ENCODE data around the gene SUZ12.
"Not testable (repeated sequence)": the region's sequence is repeated elsewhere in the genome, so short reads cannot be mapped to it uniquely, and the experiment has no call there.

SUZ12 gene

DNA sequence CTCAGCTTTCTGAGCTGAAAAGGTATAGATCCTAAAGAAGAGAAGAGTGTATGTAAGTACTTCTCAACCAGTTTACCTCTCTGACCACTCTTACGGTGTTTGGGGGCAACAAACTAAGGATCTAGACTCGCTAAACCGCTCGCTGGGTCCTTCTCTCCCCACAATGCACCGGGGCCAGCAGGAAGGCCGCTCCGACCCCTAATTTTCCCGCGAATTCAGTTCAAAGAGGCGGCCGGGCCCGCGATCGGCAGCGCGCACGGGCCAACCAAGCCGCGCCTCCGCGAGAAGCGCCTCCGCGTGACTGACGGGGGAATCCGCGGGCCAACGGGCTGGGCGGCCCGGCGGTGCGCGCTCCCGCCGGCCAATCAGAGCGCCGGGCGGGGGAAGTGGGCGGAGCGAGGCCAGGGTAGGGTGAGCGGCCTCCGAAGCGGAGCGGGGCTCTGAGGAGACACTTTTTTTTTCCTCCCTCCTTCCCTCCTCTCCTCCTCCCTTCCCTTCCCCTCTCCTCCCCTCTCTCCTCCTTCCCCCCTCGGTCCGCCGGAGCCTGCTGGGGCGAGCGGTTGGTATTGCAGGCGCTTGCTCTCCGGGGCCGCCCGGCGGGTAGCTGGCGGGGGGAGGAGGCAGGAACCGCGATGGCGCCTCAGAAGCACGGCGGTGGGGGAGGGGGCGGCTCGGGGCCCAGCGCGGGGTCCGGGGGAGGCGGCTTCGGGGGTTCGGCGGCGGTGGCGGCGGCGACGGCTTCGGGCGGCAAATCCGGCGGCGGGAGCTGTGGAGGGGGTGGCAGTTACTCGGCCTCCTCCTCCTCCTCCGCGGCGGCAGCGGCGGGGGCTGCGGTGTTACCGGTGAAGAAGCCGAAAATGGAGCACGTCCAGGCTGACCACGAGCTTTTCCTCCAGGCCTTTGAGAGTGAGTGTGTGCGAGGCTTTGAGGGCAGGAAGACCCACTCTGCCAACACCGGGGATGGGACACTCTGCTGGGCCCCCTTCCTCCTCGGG, at the start of gene SUZ12:
Gene SUZ12 (plus strand): TSS at position 393 of the 995 bp plus-strand sequence. CDS start 240 bp downstream, at position 633.
- DNase-seq (ENCODE audit: low read depth in 2 of 2), result peak; percentile 68 to 75

DNA sequence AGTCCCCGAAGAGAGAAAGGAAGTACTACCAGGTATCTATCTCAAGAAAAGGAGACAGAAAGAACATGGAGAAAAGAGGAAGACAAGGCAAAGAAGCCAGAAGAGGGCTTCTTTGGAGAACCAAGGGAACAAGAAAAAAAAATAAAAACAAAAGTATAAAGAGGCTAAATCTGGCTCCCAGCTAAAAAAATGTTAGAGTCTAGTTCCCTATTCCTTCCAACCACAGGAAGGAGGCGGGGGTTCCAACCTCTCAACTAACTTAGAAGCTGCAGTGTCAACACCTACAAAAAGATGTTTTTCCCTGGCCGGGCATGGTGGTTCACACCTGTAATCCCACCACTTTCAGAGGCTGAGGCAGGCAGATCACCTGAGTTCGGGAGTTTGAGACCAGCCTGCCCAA, 48.7 kb upstream of the SUZ12 start:
- no peak for DNase-seq (ENCODE audit: low read depth in 2 of 2)

DNA sequence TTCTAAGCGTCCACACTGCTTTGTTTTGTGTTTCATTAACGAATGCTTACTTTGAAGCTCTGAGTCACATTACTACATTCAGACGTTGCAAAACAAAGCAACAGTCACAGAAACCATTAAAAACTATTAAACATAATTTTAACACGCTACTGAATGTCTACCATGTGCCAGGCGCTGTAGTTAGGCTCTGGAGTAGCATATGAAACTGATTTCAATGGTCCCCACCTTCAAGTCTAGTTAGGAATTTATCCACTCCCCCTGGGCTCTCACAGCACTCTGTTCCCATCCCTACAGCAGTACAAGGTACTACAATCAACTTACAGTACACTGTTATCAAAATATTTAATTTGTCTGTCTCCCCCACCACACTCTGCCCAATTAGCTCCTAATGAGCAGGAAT, 35.9 kb upstream of the SUZ12 start:
- DNase-seq (ENCODE audit: low read depth in 2 of 2), result no peak

DNA sequence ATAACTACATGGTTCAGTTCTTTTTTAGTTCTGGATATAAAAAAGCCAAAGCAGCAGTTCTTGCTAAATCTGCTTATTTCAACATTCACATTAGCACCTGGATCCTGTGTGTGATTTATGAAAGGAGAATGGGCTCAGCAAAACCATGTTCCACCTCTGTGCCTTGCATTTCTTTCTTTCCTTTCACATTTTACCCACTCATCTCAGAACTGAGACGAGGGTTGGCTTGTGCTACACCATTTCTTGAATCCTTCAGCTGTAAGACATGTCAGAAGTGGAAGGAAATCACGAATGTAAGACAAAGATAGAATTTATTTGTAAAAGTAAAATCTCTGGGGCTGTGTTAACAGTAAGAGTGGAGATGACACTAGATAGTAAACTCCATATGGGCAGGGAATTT, 34.1 kb upstream of the SUZ12 start:
- no peak for DNase-seq (ENCODE audit: low read depth in 2 of 2)

DNA sequence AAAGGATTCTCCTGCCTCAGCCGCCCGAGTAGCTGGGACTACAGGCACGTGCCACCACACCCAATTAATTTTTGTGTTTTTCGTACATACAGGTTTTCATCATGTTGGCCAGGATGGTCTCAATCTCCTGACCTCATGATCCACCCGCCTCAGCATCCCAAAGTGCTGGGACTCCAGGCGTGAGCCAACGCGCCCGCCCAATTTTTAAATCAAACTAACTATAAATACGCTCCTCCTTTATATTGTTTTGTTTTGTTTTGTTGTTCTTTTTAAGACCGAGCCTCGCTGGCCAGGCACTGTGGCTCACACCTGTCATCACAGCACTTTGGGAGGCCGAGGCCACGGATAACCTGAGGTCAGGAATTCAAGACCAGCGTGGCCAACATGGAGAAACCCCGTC, 33.4 kb upstream of the SUZ12 start:
- no peak for DNase-seq (ENCODE audit: low read depth in 2 of 2)

DNA sequence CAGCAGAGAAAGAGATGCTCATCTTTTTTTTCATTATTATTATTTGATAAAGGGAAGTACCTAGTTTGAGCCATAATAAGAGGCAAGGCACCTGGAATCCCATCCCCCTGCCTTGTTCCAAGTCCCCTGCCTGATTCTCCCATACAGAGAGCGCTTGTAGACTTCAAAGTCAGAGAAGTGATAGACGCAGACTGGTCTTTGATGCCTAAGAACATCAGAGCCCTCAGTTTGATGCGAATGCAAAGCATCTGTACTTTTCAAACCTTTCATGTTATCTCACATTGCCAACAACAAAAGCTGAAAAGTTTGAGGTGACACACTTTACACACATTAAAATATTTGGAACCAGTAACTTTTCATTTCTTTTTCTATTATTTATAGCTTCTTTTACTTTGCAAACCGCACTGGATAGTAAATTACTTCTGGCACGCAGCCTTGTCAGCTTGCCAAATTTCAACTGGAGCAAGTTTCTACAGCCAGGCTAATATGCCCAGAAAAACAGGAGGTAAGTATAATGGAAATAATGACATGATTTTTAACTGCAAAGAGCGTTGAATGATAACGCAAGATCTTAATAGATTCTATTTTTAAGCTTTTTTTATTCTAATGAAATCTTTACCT, 29.4 kb upstream of the SUZ12 start:
- no peak for DNase-seq (ENCODE audit: low read depth in 2 of 2)

DNA sequence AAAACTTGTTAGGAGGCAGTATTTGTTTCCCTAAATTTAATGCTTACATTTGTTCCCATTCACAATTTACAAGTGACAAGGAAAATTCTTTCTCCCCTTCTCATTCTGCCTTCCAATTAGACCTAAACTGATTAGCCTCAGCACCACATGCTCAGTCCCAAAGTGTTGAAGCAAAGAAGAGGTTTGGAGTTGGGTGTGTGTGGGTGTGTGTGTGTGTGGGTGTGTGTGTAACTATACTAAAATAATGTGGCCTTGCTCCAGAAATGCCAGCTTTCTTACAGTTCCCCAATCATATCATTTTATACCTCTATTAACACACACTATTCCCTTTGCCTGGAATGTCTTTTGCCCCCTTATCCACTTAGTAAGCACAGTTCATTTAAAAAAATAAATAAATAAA, 28.4 kb upstream of the SUZ12 start:
- DNase-seq (ENCODE audit: low read depth in 2 of 2), result no peak

DNA sequence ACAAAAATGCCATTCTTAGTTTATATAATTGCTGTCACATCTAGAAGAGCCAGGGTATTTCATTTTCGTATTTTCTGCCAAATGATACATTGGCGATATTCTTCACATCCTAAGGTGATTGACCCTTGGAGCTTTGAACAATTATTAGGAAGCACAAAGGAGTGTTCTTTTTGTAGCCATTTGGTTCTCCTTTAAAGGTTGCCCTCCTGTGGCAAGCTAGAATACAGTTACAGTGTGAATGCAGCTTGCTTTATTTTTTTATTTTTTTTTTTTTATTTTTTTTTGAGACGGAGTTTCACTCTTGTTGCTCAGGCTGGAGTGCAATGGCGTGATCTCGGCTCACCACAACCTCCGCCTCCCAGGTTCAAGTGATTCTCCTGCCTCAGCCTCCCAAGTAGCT, 24.1 kb upstream of the SUZ12 start:
- not testable (repeated sequence) for DNase-seq (ENCODE audit: low read depth in 2 of 2)

DNA sequence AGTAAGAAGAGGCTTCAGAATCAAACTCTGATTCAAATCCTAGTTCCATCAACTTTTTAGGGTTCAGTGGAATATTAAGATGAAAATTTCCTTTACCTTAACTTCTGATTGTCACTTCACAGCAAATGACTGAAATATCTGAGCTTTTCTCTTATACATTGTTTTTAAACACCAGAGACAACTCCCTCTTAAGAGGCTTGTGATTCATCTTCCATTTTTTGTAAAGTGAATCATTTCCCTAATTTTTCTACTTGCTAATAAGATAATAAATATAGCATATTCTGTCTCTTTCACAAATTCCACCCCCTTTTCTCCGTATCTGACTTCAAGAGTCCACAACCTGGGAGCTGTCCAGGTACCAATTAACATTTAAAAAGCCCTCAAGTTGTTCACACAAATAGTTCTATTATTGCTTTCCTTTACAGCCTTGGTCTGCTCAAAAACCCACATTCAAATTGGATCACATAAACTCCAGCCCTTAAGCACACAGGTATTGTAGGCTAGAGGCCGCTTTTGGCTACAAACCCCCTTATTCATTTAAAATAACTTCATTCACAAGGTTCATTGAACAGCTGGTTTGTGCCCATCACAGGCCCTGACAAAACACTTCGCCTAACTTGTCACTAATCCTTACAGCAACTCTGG, 21.2 kb upstream of the SUZ12 start:
- no peak for DNase-seq (ENCODE audit: low read depth in 2 of 2)

DNA sequence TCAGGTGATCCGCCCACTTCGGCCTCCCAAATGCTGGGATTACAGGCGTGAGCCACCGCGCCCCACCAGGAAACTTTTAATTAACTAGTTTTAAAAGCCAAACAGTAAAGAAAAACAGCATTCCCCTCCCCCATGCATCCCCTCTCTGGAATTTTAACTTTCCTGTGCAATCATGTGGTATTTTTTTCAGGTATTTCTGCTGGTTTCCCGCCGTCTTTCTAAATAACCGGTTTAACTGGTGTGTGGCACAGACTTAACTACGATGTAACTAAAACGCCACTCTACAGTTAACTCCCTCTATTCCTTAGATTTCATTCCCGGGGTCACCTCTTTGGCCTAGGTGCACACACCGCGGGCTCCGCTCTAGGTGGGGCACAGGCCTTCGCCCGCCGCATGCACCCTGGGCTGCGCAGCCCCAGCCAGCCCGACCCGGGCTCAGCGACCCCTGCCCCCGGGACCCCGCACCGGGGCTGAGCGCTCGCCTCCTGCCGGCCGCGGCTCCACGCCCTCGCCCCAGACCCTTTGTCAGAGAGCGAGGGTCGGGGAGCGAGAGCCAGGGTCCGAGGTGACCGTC, 20.2 kb upstream of the SUZ12 start:
- no peak for DNase-seq (ENCODE audit: low read depth in 2 of 2)

DNA sequence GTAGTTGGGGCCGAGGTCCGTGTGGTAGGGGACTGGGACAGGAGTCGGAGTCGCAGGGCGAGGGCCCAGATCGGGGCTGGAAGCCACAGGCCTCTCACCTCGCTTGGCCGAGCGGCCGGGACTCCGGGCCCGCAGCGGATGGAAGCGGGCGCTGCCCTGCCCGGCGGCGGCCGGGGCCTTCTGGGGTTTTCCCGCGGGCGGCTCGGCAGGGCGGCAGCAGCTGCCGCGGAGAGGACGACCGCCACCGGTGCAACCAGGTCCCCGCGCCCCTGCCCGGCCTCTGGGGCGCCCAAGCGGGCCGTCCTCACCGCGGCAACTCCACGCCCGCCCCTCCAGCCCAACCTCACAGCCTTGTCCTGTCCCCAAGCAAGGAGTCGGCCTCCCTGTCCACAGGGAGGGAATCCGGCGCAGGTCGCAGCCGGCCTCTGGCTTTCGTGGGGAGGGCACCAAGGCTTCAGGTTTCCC, 19.7 kb upstream of the SUZ12 start:
- DNase-seq (ENCODE audit: low read depth in 2 of 2), result no peak

DNA sequence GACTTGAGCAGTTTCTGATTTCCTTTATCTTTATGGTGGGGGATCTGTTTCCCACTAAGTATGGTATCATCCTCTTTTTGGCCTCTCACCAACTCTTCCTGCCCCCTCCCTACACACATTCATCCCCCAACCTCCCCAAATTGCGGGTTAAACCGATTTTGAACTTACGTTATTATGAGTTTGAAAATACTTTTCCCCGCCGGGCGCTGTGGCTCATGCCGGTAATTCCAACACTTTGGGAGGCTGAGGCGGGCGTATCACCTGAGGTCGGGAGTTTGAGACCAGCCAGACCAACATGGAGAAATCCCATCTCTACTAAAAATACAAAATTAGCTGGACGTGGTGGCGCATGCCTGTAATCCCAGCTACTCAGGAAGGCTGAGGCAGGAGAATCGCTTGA, 19.1 kb upstream of the SUZ12 start:
- DNase-seq (ENCODE audit: low read depth in 2 of 2), result not testable (repeated sequence)

DNA sequence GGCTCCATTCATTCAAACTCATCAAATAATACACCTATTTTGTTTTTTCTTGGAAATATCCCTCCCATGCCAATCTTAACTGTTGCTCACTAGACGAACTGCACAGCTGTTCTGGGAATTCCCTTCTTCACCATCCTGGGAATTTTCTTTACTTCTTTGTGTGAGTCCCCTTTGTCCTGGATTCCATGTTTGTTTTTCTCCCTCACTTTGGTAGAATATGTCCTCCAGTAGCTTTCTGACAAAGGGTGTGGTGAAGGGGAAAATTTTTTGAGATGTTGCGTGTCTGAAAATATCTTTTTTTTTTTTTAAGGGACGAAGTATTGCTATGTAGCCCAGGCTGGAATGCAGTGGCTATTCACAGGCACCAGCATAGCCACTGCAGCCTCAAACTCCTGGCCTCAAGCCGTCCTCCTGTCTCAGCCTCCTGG, 18.1 kb upstream of the SUZ12 start:
- DNase-seq (ENCODE audit: low read depth in 2 of 2), result no peak

DNA sequence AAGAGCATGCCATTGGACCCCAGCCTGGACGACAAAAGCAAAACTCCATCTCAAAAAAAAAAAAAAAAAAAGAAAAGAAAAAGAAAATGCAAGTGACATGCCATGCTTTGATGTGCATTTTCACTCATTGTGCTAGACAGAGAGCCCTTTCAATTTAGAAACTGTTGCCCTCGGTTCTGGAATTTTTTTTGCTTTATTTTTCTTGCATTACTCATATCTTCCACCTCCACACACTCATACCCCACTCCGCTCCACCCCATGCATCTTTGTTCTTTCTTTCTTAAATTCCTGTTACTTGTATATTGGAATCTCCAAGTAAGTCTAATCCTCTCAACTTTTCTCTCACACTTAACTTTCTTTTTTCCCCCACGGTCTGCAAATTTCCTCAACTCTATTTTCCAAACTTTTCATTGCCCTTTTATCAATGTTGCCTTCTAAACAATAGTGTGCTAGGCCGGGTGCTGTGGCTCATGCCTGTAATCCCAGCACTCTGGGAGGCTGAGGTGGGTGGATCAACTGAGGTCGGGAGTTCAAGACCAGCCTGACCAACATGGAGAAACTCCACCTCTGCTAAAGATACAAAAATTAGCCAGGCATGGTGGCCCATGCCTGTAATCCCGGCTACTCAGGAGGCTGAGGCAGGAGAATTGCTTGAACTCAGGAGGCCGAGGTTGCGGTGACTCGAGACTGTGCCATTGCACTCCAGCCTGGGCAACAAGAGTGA, 16.8 kb upstream of the SUZ12 start:
- DNase-seq (ENCODE audit: low read depth in 2 of 2), result no peak

DNA sequence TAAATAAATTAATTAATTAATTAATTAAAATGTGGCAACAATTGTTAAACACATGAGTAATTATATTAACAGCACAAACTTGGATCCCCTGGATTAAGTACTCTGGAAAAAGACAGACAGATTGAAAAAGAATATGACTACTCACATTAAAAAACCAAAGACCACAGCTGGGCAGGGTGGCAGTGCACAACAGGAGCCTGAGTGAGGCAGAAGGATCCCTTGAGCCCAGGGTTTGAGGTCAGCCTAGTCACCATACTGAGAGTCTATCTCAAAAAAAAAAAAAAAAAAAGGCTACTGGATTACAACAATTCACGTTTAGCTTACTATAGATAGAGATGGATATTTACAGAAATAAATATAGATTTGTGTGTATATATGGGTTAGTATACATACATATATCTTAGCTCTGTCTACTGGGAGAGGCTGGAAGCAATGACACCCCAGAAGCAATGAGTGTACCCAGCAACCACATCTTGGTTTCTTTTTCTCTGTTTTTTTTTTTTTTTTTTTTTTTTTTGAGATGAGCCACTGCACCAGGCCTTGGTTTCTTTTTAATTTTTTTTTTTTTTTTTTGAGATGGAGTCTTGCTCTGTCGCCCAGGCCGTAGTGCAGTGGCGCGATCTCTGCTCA, 10.6 kb upstream of the SUZ12 start:
- no peak for DNase-seq (ENCODE audit: low read depth in 2 of 2)

DNA sequence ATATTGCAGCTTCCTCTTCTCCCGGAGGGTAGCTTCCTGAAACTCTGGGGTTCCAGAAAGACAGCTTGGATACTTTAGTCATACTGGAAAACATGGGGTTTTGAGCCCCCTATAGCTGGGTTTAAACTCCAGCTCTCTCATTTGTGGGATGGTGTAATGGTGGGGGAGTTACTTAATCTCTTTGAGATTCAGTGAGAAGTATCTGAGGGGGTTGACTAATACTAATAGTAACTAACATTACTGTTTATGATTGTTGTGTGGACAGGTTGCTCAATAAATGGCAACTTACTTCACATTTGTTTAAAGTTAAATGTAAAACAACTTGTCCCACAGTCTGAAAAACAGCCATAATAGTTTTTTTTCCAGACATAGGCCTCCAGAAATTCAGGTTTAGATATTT, 5.1 kb upstream of the SUZ12 start:
- DNase-seq (ENCODE audit: low read depth in 2 of 2), result no peak

DNA sequence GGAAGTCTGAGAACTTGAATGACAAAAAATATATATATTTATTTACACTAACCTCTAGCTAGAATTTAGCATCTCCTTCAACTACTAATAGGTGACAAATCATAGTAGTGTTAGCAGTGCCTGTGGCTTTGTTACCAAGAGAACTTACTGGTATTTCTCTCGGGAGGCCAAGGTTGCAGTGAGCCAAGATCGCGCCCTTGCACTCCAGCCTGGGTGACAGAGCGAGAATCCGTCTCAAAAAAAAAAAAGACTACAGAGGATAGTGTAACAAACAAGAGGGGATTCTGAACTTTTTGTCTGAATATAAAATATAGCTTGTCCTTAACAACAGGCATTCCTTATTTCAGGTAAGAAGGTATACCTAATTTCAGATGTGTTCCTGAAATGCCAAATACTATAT, 1.3 kb upstream of the SUZ12 start:
- no peak for DNase-seq (ENCODE audit: low read depth in 2 of 2)

DNA sequence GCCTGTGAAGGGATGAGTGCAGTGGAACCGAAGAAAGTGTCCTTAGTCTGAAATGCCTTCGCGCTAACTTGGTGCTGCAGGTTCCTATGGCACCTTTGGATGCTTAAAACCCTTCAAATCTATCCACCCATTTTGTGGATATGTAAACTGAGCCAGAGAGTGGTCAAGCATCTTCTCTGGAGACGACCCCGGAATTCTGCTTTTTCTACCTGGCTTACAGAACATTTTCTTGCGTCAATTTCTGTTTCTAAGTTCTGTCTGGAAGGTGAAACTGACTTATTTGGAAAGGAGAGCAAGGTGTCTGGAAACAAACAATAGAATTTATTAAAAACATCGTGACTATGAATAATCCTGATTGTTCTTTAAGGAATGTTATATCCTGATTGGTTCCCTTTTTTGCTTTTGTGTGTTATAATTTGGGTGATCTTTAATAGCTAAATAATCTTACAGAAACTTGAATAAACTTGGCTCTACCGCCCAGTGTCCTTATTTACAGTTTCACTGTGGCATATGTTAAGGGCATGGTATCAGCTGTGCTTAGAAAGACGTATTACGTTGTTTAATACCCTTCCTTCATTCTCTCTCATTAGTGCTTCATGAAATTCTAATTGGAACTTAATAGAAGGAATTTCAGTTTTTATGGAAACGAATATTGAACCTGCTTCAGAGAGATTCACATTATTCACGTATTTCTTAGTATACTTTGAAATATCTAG, 1.3 kb downstream of the SUZ12 start:
- DNase-seq (ENCODE audit: low read depth in 2 of 2), result not testable (repeated sequence)

DNA sequence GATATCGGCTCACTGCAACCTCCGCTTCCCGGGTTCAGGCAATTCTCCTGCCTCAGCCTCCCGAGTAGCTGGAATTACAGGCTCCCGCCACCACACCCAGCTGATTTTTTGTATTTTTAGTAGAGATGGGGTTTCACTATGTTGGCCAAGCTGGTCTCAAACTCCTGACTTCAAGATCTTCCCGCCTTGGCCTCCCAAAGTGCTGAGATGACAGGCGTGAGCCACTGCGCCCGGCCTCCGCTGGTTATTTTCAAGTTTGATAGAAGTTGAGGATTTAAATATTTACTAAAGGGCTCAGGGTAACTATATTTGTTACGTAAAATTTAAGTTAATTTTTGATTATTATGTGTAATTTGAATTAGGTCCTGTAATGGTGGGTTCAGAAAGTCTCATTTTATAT, 5.1 kb downstream of the SUZ12 start:
- not testable (repeated sequence) for DNase-seq (ENCODE audit: low read depth in 2 of 2)

DNA sequence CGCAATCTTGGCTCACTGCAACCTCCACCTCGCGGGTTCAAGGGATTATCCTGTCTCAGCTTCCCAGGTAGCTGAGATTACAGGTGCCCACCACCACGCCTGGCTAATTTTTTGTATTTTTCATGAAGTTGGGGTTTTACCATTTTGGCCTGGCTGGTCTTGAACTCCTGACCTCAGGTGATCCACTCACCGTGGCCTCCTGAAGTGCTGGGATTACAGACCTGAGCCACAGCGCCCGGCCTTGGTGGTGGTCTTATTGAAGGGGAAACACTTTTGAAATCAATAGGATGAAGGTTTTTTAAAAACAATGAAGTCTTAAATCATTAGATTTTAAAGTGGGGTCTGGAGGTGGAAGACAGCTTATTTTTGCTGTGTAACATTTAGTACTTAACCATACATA, 5.6 kb downstream of the SUZ12 start:
- DNase-seq (ENCODE audit: low read depth in 2 of 2), result not testable (repeated sequence)

All from stimulated activated CD8-positive, alpha-beta memory T cell treated with anti-CD3 and anti-CD28 coated beads, Interleukin-15, amount 100 ng/mL, for 4 hours (primary cell).